GM10248 (cell line): Measurements from ENCODE around the gene BTLA.

Experiments used
- CTCF ChIA-PET: fragments of 300-600 bp; sonication (Branson Sonifier 250); formaldehyde crosslinking; extraction: SDS; loops from one replicate; lab custom pipeline; 2021; ENCODE audit warnings: antibody characterized with exemption; lab: Yijun Ruan, JAX
- POLR2A ChIA-PET: fragments of 350-650 bp; sonication (Branson Sonifier 250); formaldehyde crosslinking; extraction: SDS; loops from one replicate; lab custom pipeline; 2020; ENCODE audit warnings: antibody characterized with exemption; lab: Yijun Ruan, JAX
- DNase-seq: peaks from one replicate; pipeline ENCODE4 v3.0.0; 2012; ENCODE audit errors: extremely low spot score
- CTCF ChIP-seq: IDR thresholded peaks from 2 replicates; pipeline ENCODE4 v1.5.1; 2012; ENCODE audit warnings: mild to moderate bottlenecking, low read depth; ENCODE audit errors: extremely low read depth, missing control alignments, control extremely low read depth

BTLA gene

GRCh38 chr3:112492124-112492523 lies 7.1 kb downstream of the BTLA start:
- TF ChIP-seq CTCF = no peak
- no peak for DNase-seq
- POLR2A ChIA-PET = no interaction called here
- CTCF ChIA-PET = interaction anchor here (1.0 to 4.7 kb wide), 10 partner anchors 8 to 381 kb away, joined by 3 to 22 read pairs (median 4); no protein-coding TSS in a partner anchor

- DNase-seq = no peak
- no peak for TF ChIP-seq CTCF
- CTCF ChIA-PET = interaction anchor here (1.0 to 4.7 kb wide), 9 partner anchors 8 to 374 kb away, joined by 3 to 22 read pairs (median 3); no protein-coding TSS in a partner anchor
- POLR2A ChIA-PET = no interaction called here
Observed at GRCh38 chr3:112491373-112491772, 7.9 kb downstream of the BTLA start.

GRCh38 chr3:112489674-112490479 lies 9.4 kb downstream of the BTLA start:
- POLR2A ChIA-PET = interaction anchor here (1.0 kb wide), 1 partner anchor 375 kb away, joined by 4 read pairs; no protein-coding TSS in a partner anchor

GRCh38 chr3:112486811-112487505 lies 12.3 kb downstream of the BTLA start:
- CTCF ChIA-PET = interaction anchor here (1.0 to 2.2 kb wide), 3 partner anchors 15 to 347 kb away, joined by 3 to 7 read pairs (median 4); no protein-coding TSS in a partner anchor
- DNase-seq = no peak
- TF ChIP-seq CTCF = no peak
- POLR2A ChIA-PET = no interaction called here

More at GRCh38 chr3:112489674-112490479, 9.4 kb downstream of the BTLA start:
- CTCF ChIA-PET = interaction anchor here (0.8 to 4.7 kb wide), 17 partner anchors 9 to 379 kb away, joined by 3 to 17 read pairs (median 4); partner anchors contain the start of gene BTLA
- DNase-seq = no peak
- no peak for TF ChIP-seq CTCF

- POLR2A ChIA-PET = interaction anchor here (1.0 to 1.2 kb wide), 2 partner anchors 30 to 367 kb away, joined by 3 to 4 read pairs; no protein-coding TSS in a partner anchor
- CTCF ChIA-PET = interaction anchor here (1.0 to 1.4 kb wide), 4 partner anchors 8 to 46 kb away, joined by 3 to 5 read pairs (median 3); no protein-coding TSS in a partner anchor
- TF ChIP-seq CTCF = no peak
Observed at GRCh38 chr3:112484352-112484751, 14.9 kb downstream of the BTLA start.

GRCh38 chr3:112482675-112483074 lies 16.6 kb downstream of the BTLA start:
- TF ChIP-seq CTCF = no peak
- CTCF ChIA-PET = interaction anchor here (1.2 kb wide), 1 partner anchor 15 kb away, joined by 3 read pairs; no protein-coding TSS in a partner anchor
- DNase-seq = no peak
- POLR2A ChIA-PET = no interaction called here

More at GRCh38 chr3:112484352-112484751, 14.9 kb downstream of the BTLA start:
- no peak for DNase-seq
